GM12878 (cell line): Measurements from ENCODE around the gene TRNT1. TPM values are rescaled to one million over a fixed set of nuclear protein-coding genes. Genes with fewer than 3 reads are reported as not detected.

Experiments used
- CBX5 ChIP-seq: sonication (generic); IDR thresholded peaks from 2 replicates; pipeline ENCODE4 v1.6.1; 2016; ENCODE audit warnings: low read depth, moderate library complexity, mild to moderate bottlenecking, inconsistent platforms
- CREB1 ChIP-seq: IDR thresholded peaks from 2 replicates; pipeline ENCODE4 v1.6.1; 2012; ENCODE audit warnings: low read depth, mild to moderate bottlenecking, inconsistent platforms
- E4F1 ChIP-seq: fragments of 450-650 bp; IDR thresholded peaks from 2 replicates; pipeline ENCODE4 v1.6.1; 2018; ENCODE audit warnings: borderline replicate concordance, mild to moderate bottlenecking; ENCODE audit not compliant: partially characterized antibody
- FOXK2 ChIP-seq: fragments of 450-650 bp; IDR thresholded peaks from 2 replicates; pipeline ENCODE4 v1.6.1; 2017; ENCODE audit warnings: mild to moderate bottlenecking, moderate library complexity
- FOXM1 ChIP-seq: IDR thresholded peaks from 2 replicates; pipeline ENCODE4 v1.6.1; 2012; ENCODE audit warnings: low read depth, mild to moderate bottlenecking, inconsistent platforms, low read length, moderate library complexity
- MXI1 ChIP-seq: fragments of 150-350 bp; IDR thresholded peaks from 2 replicates; pipeline ENCODE4 v1.6.1; 2011; ENCODE audit warnings: low read depth, mild to moderate bottlenecking, inconsistent platforms, low read length, improper control_type of control experiment
- MYC ChIP-seq: IDR thresholded peaks from 2 replicates; pipeline ENCODE4 v1.6.1; 2011; ENCODE audit warnings: mild to moderate bottlenecking, low read length, moderate library complexity, inconsistent platforms; ENCODE audit not compliant: insufficient read depth, insufficient replicate concordance, insufficient read length, severe bottlenecking
- NRF1 ChIP-seq: conservative IDR thresholded peaks from 2 replicates; pipeline ENCODE4 v1.6.1; 2011; ENCODE audit warnings: mild to moderate bottlenecking, low read depth, low read length, improper control_type of control experiment
- POLR2A ChIP-seq: IDR thresholded peaks from 2 replicates; pipeline ENCODE4 v1.6.1; 2011; ENCODE audit warnings: low read depth, mild to moderate bottlenecking, low read length
- RCOR1 ChIP-seq: conservative IDR thresholded peaks from 2 replicates; pipeline ENCODE4 v1.6.1; 2012; ENCODE audit warnings: low read depth, low read length, improper control_type of control experiment
- polyA plus RNA-seq, 11 experiments: library from polyadenylated mRNA; depleted of rRNA in 4 of 11; unstranded in 6 of 11; stranded (reverse) in 5 of 11; fragments of >200 nt; fragmentation: Nextera tagmentation in 4 of 11; fragmentation: Illumina TruSeq in 1 of 11; extraction: Ambion mirVana in 4 of 11; extraction: Trizol in 1 of 11; gene quantifications; 1 replicate in 1 of 11; 2 replicates in 10 of 11; pipeline versions ENCODE4 v1.2.1 to v1.2.3, GENCODE V29; 2011 to 2016; ENCODE audit warnings: inconsistent platforms in 2 of 11, missing spikeins in 2 of 11, low read depth in 1 of 11
- total RNA-seq, 4 experiments: library from RNA; depleted of rRNA in 3 of 4; stranded (reverse); fragments of >200 nt in 3 of 4; fragmentation: Illumina TruSeq in 1 of 4; extraction: Trizol in 1 of 4; gene quantifications; 2 replicates each; pipeline versions ENCODE4 v1.2.1 to v1.2.3, GENCODE V29; 2013 to 2021
- TF ChIP-seq, protein P1 (sequence below): fragments of 450-650 bp; conservative IDR thresholded peaks from 2 replicates; pipeline ENCODE4 v1.6.1; 2017; ENCODE audit warnings: mild to moderate bottlenecking, moderate library complexity
- TF ChIP-seq, protein P2 (sequence below): IDR thresholded peaks from 2 replicates; pipeline ENCODE4 v1.6.1; 2011; ENCODE audit warnings: borderline replicate concordance, low read depth, mild to moderate bottlenecking, moderate library complexity, low read length; ENCODE audit not compliant: insufficient read depth, poor library complexity, severe bottlenecking

Gene TRNT1
- total and polyA plus RNA-seq, 10 of the 15 experiments (the other 5 are each of a cell fraction or from before 2014, with no cell fraction given) = 28.6 to 54.9 (median 36.6) TPM

- TF ChIP-seq FOXK2 (peak; percentile 91), CREB1 (peak; percentile 78), NRF1 (0 out of 2 replicates have a peak, but pooled peaks have one; percentile 12), MXI1 (peak; percentile 90), POLR2A (peak; percentile 98), FOXM1 (peak; percentile 69; the same call in 1 of the 2 replicates), RCOR1 (peak; percentile 87; the same call in 1 of the 2 replicates), CBX5 (peak; percentile 86; the same call in 1 of the 2 replicates), E4F1 (no peak), MYC (peak; percentile 21)
- TF ChIP-seq, protein P1, sequence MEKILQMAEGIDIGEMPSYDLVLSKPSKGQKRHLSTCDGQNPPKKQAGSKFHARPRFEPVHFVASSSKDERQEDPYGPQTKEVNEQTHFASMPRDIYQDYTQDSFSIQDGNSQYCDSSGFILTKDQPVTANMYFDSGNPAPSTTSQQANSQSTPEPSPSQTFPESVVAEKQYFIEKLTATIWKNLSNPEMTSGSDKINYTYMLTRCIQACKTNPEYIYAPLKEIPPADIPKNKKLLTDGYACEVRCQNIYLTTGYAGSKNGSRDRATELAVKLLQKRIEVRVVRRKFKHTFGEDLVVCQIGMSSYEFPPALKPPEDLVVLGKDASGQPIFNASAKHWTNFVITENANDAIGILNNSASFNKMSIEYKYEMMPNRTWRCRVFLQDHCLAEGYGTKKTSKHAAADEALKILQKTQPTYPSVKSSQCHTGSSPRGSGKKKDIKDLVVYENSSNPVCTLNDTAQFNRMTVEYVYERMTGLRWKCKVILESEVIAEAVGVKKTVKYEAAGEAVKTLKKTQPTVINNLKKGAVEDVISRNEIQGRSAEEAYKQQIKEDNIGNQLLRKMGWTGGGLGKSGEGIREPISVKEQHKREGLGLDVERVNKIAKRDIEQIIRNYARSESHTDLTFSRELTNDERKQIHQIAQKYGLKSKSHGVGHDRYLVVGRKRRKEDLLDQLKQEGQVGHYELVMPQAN = peak; percentile 57; the same call in 1 of the 2 replicates
- TF ChIP-seq, protein P2, sequence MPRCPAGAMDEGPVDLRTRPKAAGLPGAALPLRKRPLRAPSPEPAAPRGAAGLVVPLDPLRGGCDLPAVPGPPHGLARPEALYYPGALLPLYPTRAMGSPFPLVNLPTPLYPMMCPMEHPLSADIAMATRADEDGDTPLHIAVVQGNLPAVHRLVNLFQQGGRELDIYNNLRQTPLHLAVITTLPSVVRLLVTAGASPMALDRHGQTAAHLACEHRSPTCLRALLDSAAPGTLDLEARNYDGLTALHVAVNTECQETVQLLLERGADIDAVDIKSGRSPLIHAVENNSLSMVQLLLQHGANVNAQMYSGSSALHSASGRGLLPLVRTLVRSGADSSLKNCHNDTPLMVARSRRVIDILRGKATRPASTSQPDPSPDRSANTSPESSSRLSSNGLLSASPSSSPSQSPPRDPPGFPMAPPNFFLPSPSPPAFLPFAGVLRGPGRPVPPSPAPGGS = no peak
These were observed 52.8 kb downstream of the TRNT1 start, which contains the start of gene CRBN (continued) for GRCh38 chr3:3179407-3180094.
